ENCODE measurements around the gene FRYL.
"Not testable (repeated sequence)": the region's sequence is repeated elsewhere in the genome, so short reads cannot be mapped to it uniquely, and the experiment has no call there.

FRYL gene

GRCh38 chr4:48664938-48665337, 115.1 kb downstream of the FRYL start:
- DNase-seq (ENCODE audit: low spot score) = no peak
- FAIRE-seq = no peak

- FAIRE-seq (no peak), DNase-seq (ENCODE audit: low spot score) (no peak)
These were observed 118.7 kb downstream of the FRYL start for GRCh38 chr4:48661391-48661790.

- DNase-seq (ENCODE audit: low spot score) (no peak), FAIRE-seq (no peak)
These were observed 119.7 kb downstream of the FRYL start for GRCh38 chr4:48660347-48660746.

GRCh38 chr4:48654015-48654664, 125.9 kb downstream of the FRYL start:
- no peak for FAIRE-seq
- DNase-seq (ENCODE audit: low spot score) = no peak

- FAIRE-seq = no peak
- DNase-seq (ENCODE audit: low spot score) = no peak
These were observed 126.7 kb downstream of the FRYL start for GRCh38 chr4:48653217-48654014.

- no peak for FAIRE-seq
- DNase-seq (ENCODE audit: low spot score) = no peak
These were observed 128.2 kb downstream of the FRYL start for GRCh38 chr4:48651914-48652313.

GRCh38 chr4:48649505-48649904, 130.6 kb downstream of the FRYL start:
- DNase-seq (ENCODE audit: low spot score) (no peak), FAIRE-seq (no peak)

GRCh38 chr4:48645225-48645794, 134.8 kb downstream of the FRYL start:
- FAIRE-seq (no peak), DNase-seq (ENCODE audit: low spot score) (no peak)

- FAIRE-seq = no peak
- DNase-seq (ENCODE audit: low spot score) = no peak
These were observed 137.4 kb downstream of the FRYL start for GRCh38 chr4:48642421-48643374.

GRCh38 chr4:48641401-48641800, 138.7 kb downstream of the FRYL start:
- no peak for DNase-seq (ENCODE audit: low spot score)
- FAIRE-seq = no peak

- FAIRE-seq (no peak), DNase-seq (ENCODE audit: low spot score) (no peak)
These were observed 139.4 kb downstream of the FRYL start for GRCh38 chr4:48640699-48641098.

- FAIRE-seq (no peak), DNase-seq (ENCODE audit: low spot score) (no peak)
These were observed 139.9 kb downstream of the FRYL start for GRCh38 chr4:48640225-48640624.

- FAIRE-seq (no peak), DNase-seq (ENCODE audit: low spot score) (no peak)
These were observed 140.3 kb downstream of the FRYL start for GRCh38 chr4:48639807-48640206.

GRCh38 chr4:48638586-48638985, 141.5 kb downstream of the FRYL start:
- not testable (repeated sequence) for FAIRE-seq

GRCh38 chr4:48636911-48637310, 143.2 kb downstream of the FRYL start:
- DNase-seq (ENCODE audit: low spot score) (no peak), FAIRE-seq (no peak)

More at GRCh38 chr4:48638586-48638985, 141.5 kb downstream of the FRYL start:
- not testable (repeated sequence) for DNase-seq (ENCODE audit: low spot score)

- FAIRE-seq = no peak
These were observed 144.1 kb downstream of the FRYL start for GRCh38 chr4:48635980-48636379.

GRCh38 chr4:48635310-48635709, 144.8 kb downstream of the FRYL start:
- peak; percentile 64 for FAIRE-seq
- peak; percentile 73 for DNase-seq (ENCODE audit: low spot score)

More at GRCh38 chr4:48635980-48636379, 144.1 kb downstream of the FRYL start:
- DNase-seq (ENCODE audit: low spot score) = no peak

- no peak for DNase-seq (ENCODE audit: low spot score)
- no peak for FAIRE-seq
These were observed 145.3 kb downstream of the FRYL start for GRCh38 chr4:48634688-48635308.

- FAIRE-seq = no peak
These were observed 146.4 kb downstream of the FRYL start for GRCh38 chr4:48633657-48634056.

GRCh38 chr4:48629458-48629857, 150.6 kb downstream of the FRYL start:
- DNase-seq (ENCODE audit: low spot score) (no peak), FAIRE-seq (no peak)

More at GRCh38 chr4:48633657-48634056, 146.4 kb downstream of the FRYL start:
- no peak for DNase-seq (ENCODE audit: low spot score)

All from RCC 7860 (cell line).